ENCODE data around the gene ORC6.

- TF ChIP-seq, protein P1, sequence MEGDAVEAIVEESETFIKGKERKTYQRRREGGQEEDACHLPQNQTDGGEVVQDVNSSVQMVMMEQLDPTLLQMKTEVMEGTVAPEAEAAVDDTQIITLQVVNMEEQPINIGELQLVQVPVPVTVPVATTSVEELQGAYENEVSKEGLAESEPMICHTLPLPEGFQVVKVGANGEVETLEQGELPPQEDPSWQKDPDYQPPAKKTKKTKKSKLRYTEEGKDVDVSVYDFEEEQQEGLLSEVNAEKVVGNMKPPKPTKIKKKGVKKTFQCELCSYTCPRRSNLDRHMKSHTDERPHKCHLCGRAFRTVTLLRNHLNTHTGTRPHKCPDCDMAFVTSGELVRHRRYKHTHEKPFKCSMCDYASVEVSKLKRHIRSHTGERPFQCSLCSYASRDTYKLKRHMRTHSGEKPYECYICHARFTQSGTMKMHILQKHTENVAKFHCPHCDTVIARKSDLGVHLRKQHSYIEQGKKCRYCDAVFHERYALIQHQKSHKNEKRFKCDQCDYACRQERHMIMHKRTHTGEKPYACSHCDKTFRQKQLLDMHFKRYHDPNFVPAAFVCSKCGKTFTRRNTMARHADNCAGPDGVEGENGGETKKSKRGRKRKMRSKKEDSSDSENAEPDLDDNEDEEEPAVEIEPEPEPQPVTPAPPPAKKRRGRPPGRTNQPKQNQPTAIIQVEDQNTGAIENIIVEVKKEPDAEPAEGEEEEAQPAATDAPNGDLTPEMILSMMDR (IDR thresholded peaks at IDR 0.05), result no peak
- TF ChIP-seq ZNF121 (CRISPR knock-in tag; IDR thresholded peaks at IDR 0.05) (no peak), JUN (CRISPR knock-in tag; IDR thresholded peaks at IDR 0.05) (no peak), MAX (CRISPR knock-in tag; IDR thresholded peaks at IDR 0.05) (no peak)
These were observed 23.5 kb downstream of the ORC6 start for GRCh38 chr16:46712911-46713310.
